RPMI7951 (cell line): ENCODE data around the gene PER1. TPM values are rescaled to one million over a fixed set of nuclear protein-coding genes. Genes with fewer than 3 reads are reported as not detected.

ENCODE experiments used
- DNase-seq: peaks from one replicate; pipeline ENCODE4 v3.0.0-alpha.2; 2012; ENCODE audit warnings: low read depth
- total RNA-seq: library from RNA; depleted of rRNA; stranded (reverse); fragments of >200 nt; shearing (Covaris generic); gene quantifications from 2 replicates; pipeline ENCODE4 v1.2.3, GENCODE V29; 2014

PER1 gene
- total RNA-seq, 1 experiment from 2014 or later = 3.0 TPM

DNA sequence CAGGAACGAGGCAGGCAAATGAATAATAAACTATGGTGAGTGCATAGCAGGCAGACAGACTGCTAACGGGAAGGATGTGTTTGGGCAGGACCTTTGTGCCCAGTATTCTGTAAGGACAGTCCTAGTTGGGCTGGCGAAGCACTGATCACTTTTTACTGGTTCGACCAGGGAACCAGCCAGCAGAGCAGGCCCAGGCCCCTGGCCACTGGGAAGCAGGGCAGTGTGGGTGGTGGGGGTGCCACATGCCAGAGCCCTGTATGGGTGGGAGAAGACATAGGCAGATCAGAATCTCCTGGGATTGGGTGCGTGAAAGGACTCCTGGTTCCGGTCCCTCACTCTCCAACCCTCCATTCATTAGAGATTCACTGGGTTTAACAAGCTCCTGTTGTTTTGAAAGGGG, 14.5 kb upstream of the PER1 start:
- no peak for DNase-seq

GRCh38 chr17:8164815-8165131, 12.6 kb upstream of the PER1 start:
- DNase-seq = no peak

GRCh38 chr17:8163978-8164814, 12.0 kb upstream of the PER1 start:
- DNase-seq = peak; percentile 77

DNA sequence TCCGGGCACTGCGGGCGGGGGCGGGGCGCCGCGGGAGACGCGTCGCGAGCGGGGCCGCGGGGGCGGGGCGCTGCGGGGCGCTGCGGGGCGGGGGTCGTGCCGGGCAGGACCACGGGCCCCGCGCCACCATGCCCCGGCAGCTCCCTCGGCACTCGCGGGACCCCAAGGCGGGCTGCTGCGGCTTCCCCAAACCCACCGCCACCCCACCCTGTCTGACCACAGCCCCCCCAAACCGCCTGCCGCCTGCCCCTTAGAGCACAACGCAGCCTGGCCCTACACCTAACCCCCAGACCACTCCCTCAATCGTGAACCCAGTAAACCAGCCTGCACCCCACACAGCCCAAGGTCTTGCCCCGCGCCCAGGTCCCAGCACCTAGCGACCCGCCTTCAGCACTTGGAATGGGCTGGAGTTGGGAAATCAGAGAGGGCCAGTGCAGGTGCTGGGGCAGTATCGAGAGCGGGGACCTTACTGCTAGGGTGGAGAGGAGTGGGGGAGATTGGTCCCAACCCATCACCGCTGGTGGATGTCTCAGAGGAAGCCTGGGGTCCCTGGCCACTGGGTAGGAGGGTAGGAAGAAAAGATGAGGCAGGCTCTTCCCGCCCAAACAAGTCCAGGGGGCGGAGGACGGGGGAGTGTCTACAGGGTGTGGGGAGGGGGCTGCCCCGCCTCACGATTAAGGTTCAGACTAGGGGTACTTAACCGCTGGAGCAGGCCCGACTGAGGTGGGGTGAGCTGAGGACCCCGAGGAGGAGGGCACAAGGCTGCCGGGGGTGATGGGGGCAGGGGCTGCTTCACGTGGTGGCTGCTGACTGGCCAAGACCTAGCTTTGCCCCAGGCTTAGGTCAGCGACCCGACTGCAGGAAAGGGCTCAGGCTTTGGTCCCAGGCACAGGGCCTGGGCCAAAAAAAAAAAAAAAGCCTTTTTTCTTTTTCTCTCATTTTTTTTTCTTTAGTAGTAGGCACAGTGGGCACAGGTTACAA, 11.1 kb upstream of the PER1 start:
- DNase-seq = no peak

- peak; percentile 49 for DNase-seq
Observed at GRCh38 chr17:8162233-8162996, 10.2 kb upstream of the PER1 start, which contains the start of gene VAMP2. Gene VAMP2 (minus strand): TSS chr17:8162948. CDS start chr17:8162879, 69 bp downstream.

DNA sequence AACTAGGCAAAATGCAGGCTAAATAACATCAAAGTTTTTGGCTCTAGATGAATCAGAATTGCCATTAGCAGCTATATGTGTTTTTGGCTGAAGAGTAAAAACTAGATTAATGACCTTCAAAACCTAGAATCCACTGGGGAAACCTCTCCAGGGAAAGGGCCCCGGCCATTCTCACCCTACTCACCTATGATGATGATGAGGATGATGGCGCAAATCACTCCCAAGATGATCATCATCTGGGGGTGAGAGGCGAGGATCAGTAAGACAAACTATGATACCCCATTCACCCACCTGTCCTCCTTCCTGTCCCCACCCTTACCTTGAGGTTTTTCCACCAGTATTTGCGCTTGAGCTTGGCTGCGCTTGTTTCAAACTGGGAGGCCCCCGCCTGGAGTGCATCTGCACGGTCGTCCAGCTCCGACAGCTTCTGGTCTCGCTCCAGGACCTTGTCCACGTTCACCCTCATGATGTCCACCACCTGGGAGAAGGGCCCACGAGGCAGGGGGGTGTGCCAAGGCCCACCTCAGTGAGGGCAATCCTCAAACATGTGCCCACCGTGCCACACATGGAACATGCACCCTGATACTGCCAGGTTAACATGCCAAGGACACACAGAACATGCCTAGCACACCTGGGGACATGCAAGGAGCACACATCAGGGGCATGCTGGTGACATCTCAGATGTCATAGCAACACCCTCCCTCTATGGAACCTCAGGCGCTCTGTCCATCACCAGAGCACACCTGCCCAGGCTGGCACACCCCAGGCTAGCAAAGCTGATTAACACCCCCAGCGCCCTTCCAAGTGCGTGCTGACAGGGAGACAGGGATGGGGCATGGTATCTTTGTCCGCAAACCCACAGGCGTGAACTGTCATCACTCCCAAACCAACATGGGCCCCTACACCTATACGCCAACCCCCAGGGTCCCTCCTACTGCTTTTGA, 9.4 kb upstream of the PER1 start:
- DNase-seq = no peak

- no peak for DNase-seq
Observed at GRCh38 chr17:8160741-8161221, 8.6 kb upstream of the PER1 start.

DNA sequence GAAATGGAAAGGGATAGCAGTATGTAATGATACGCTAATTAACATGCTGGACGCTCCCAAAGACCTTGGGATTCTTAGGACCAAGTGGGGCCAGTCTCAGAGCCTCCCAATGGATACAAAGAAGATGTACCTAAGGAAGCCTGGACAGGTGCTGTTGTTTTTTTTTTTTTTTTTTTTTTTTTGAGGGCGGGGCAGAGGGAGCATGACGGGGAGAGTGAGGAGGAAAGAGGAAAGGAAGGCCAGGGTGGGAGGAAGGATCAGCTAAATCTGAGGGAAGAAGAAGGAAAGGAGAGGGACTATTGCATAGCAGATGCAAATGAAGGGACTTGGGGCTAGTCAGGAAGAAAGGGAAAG, 8.0 kb upstream of the PER1 start:
- no peak for DNase-seq

GRCh38 chr17:8159459-8160223, 7.4 kb upstream of the PER1 start:
- DNase-seq = no peak

DNA sequence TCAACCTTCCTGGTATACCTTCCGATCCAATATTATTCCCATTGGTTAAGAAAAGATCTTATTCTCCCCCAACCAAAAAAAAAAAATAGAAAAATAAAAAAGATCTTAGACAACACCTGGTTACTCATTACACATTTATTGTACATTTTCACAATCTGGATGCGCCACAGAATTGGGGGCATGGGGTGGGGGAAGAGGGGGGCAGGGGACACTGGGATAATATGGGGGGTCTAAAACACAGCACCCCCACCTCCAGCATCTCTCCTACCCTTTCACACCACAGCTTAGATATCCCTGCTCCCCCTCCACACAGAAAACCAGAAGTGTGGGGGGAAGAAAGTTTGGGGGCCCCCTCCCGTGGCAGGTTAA, 6.8 kb upstream of the PER1 start:
- no peak for DNase-seq

GRCh38 chr17:8158267-8159031, 6.2 kb upstream of the PER1 start:
- DNase-seq = peak; percentile 79

- peak; percentile 100 for DNase-seq
Observed at GRCh38 chr17:8156246-8156992, 4.2 kb upstream of the PER1 start.

DNA sequence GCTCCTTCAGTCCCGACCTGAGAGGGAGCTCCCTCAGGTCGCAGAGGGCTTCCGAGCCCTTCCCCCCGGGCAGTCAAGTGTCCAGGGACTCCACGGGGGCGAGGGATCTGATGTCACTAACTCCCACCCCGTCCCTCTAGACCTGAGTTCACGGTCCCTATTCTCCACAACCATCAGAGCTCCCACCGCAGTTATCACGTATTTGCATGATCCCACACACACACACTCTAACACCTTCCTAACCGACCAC, 3.7 kb upstream of the PER1 start:
- no peak for DNase-seq

GRCh38 chr17:8155231-8155995, 3.2 kb upstream of the PER1 start:
- DNase-seq = no peak

DNA sequence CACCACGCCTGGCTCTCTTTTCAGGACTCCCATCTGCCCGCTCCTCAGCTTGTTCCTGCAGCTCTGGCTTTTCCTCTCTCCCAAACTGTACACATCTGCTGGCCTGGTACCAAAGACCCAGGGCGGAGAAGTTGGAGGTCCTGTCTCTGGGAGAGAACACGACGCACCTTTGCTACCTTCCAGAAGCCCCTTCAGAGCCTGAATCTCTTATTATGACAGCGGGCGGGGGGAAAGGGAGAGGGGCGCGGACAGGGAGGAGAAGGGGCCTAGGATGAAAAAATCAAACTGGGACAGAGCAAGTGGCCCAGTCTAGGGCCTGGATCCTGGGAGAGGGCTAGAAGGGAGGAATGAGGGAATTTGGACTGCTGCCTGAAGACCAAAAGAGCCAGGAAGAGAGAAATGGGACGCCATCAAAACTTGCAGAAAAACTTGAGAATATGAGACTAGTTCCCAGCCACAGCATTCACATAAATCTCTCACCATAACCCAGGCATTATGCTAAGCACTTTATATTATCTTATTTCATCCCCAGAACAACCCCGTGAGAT, 2.5 kb upstream of the PER1 start:
- DNase-seq = no peak

GRCh38 chr17:8153957-8154607, 1.9 kb upstream of the PER1 start:
- DNase-seq = peak; percentile 96

DNA sequence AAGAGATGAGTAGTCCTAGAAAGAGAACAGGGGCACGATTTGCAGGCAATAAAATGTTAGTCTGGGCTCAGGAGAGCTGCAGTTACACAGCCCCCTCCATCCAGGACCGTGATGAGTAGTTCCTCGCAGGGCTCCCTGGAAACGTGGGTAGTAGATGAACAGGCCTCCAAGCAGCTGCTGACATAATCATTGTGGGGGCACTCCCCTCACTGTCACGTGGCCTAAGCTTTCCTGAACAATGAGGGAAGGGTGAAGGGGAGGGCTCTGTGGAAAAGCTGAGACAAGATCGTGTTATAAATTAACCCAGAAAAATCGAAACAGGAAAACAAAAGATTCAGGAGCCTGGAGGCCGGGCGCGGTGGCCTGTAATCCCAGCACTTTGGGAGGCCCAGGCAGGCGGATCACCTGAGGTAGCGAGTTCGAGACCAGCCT, 1.3 kb upstream of the PER1 start:
- DNase-seq = peak; percentile 87
